ENCODE measurements around the gene IGSF21.

GRCh38 chr1:18312961-18313360 is 205.4 kb downstream of the IGSF21 start:
- TF ChIP-seq ZFP3 (CRISPR knock-in tag; IDR thresholded peaks at IDR 0.05) (no peak), BACH2 (CRISPR knock-in tag; IDR thresholded peaks at IDR 0.05; ENCODE audit: borderline replicate concordance) (no peak), GLIS3 (CRISPR knock-in tag; IDR thresholded peaks at IDR 0.05) (no peak), ZNF565 (CRISPR knock-in tag; conservative IDR thresholded peaks at IDR 0.05; ENCODE audit: low read depth) (no peak), RARB (CRISPR knock-in tag; IDR thresholded peaks at IDR 0.05) (no peak), CREB5 (CRISPR knock-in tag; IDR thresholded peaks at IDR 0.05; ENCODE audit: low read depth) (no peak), OSR1 (CRISPR knock-in tag; IDR thresholded peaks at IDR 0.05) (no peak), PATZ1 (CRISPR knock-in tag; IDR thresholded peaks at IDR 0.05; ENCODE audit: borderline replicate concordance) (no peak), ZNF70 (CRISPR knock-in tag; IDR thresholded peaks at IDR 0.05) (no peak), POU6F1 (CRISPR knock-in tag; IDR thresholded peaks at IDR 0.05; ENCODE audit: borderline replicate concordance, low read depth) (no peak), PPARA (CRISPR knock-in tag; IDR thresholded peaks at IDR 0.05; ENCODE audit: borderline replicate concordance) (no peak), CSRNP3 (CRISPR knock-in tag; IDR thresholded peaks at IDR 0.05) (no peak), ZNF8 (CRISPR knock-in tag; IDR thresholded peaks at IDR 0.05) (no peak)

All from SK-N-SH treated with all-trans-retinoic acid at 6 μM for 48 hours (cell line).